IMR-90 (cell line): ENCODE measurements around the gene AFDN.

ENCODE experiments used
- BHLHE40 ChIP-seq: fragments of 150-350 bp; IDR thresholded peaks from 2 replicates; pipeline ENCODE4 v1.6.1; 2016; ENCODE audit warnings: mild to moderate bottlenecking, low read depth, low read length
- MAZ ChIP-seq: IDR thresholded peaks from 2 replicates; pipeline ENCODE4 v1.6.1; 2012; ENCODE audit warnings: low read depth, mild to moderate bottlenecking, low read length, improper control_type of control experiment, moderate library complexity, borderline replicate concordance
- POLR2A ChIP-seq: IDR thresholded peaks from 2 replicates; pipeline ENCODE4 v1.6.1; 2012; ENCODE audit warnings: mild to moderate bottlenecking, low read depth, low read length
- TF ChIP-seq, protein P1 (sequence below): conservative IDR thresholded peaks from 2 replicates; pipeline ENCODE4 v1.5.1; 2012; ENCODE audit warnings: mild to moderate bottlenecking, low read depth, low read length, improper control_type of control experiment

DNA sequence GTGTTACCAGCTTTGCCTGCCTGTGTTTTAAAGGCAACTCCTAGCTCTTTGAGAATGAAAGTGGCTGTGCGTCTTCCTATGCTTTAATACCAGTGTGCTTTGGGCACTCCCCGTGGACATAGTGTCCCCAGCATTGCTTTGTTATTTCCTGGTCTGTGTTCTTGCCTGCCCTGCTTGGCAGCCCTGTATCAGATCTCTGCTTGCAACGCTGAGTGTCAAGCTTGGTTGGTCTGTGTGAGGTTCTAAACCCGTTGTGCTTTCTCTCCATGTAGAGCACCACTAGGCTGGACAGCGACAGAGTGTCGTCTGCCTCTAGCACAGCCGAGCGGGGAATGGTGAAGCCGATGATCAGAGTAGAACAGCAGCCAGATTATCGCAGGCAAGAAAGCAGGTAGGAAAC, 80.2 kb downstream of the AFDN start:
- no peak for TF ChIP-seq MAZ
- TF ChIP-seq, protein P1, sequence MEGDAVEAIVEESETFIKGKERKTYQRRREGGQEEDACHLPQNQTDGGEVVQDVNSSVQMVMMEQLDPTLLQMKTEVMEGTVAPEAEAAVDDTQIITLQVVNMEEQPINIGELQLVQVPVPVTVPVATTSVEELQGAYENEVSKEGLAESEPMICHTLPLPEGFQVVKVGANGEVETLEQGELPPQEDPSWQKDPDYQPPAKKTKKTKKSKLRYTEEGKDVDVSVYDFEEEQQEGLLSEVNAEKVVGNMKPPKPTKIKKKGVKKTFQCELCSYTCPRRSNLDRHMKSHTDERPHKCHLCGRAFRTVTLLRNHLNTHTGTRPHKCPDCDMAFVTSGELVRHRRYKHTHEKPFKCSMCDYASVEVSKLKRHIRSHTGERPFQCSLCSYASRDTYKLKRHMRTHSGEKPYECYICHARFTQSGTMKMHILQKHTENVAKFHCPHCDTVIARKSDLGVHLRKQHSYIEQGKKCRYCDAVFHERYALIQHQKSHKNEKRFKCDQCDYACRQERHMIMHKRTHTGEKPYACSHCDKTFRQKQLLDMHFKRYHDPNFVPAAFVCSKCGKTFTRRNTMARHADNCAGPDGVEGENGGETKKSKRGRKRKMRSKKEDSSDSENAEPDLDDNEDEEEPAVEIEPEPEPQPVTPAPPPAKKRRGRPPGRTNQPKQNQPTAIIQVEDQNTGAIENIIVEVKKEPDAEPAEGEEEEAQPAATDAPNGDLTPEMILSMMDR = no peak
- no peak for TF ChIP-seq POLR2A
- TF ChIP-seq BHLHE40 = no peak
